Kidney (tissue), 14 donors: ENCODE data around the gene ADGRV1. TPM values are rescaled to one million over a fixed set of nuclear protein-coding genes. Genes with fewer than 3 reads are reported as not detected.

Source experiments
- DNase-seq, 5 donors: peaks; one replicate each; pipeline ENCODE4 v3.0.0-alpha.2; 2013 to 2020
- FAIRE-seq: peaks from 2 replicates; lab custom pipeline; 2012; peaks lifted over from hg19 to GRCh38; lab: Jason Lieb, UNC
- H3K27ac ChIP-seq, 2 donors: one replicate each; pipeline ENCODE4 v1.7.0; 2013; ENCODE audit warnings: low read depth in 2 of 2, low read length in 2 of 2, inconsistent platforms in 1 of 2
- H3K27me3 ChIP-seq: one replicate; pipeline ENCODE4 v1.7.1; 2013; ENCODE audit warnings: low read length, inconsistent platforms; ENCODE audit not compliant: control insufficient read depth, insufficient read depth
- H3K36me3 ChIP-seq, 3 donors: one replicate each; pipeline versions ENCODE4 v1.7.0 to v1.7.1; 2013; ENCODE audit warnings: low read length in 3 of 3, control low read depth in 1 of 3, inconsistent platforms in 1 of 3; ENCODE audit not compliant: insufficient read depth in 3 of 3, control insufficient read depth in 2 of 3
- H3K4me1 ChIP-seq, 3 donors: one replicate each; pipeline versions ENCODE4 v1.7.0 to v1.7.1; 2013; ENCODE audit warnings: low read length in 3 of 3, inconsistent platforms in 1 of 3, low read depth in 1 of 3; ENCODE audit not compliant: control insufficient read depth in 2 of 3, insufficient read depth in 2 of 3
- H3K4me3 ChIP-seq, 3 donors: one replicate each; pipeline versions ENCODE4 v1.7.0 to v1.8.1; 2013; ENCODE audit warnings: low read length in 3 of 3, control low read depth in 1 of 3, inconsistent platforms in 1 of 3
- H3K9ac ChIP-seq, 3 donors: one replicate each; pipeline versions ENCODE4 v1.7.0 to v1.7.1; 2013; ENCODE audit warnings: low read length in 3 of 3, control low read depth in 1 of 3, inconsistent platforms in 1 of 3
- H3K9me3 ChIP-seq, 3 donors: one replicate each; pipeline versions ENCODE4 v1.7.0 to v1.7.1; 2013; ENCODE audit warnings: low read length in 3 of 3, control low read depth in 1 of 3, inconsistent platforms in 1 of 3; ENCODE audit not compliant: control insufficient read depth in 2 of 3, insufficient read depth in 1 of 3
- CTCF ChIP-seq: IDR thresholded peaks from 3 replicates; pipeline ENCODE4 v1.5.1; 2012; ENCODE audit warnings: mild to moderate bottlenecking, moderate library complexity, borderline replicate concordance; ENCODE audit not compliant: insufficient read depth; ENCODE audit errors: extremely low read depth
- intact Hi-C: fragments of 100-400 bp; cut with DNase I; formaldehyde crosslinking; loops from one replicate; pipeline ENCODE4 v1.11.1; 2022
- polyA plus RNA-seq: library from polyadenylated mRNA; stranded (reverse); fragments of 350-450 nt; fragmentation: Illumina TruSeq; extraction: RNeasy Lipid Tissue Mini Kit (QIAGEN cat#74804); gene quantifications from one replicate; pipeline ENCODE4 v1.2.3, GENCODE V29; 2014; ENCODE audit warnings: low read depth, low replicate concordance; ENCODE audit not compliant: insufficient read depth
- total RNA-seq: library from RNA; stranded (reverse); fragmentation: NEBNext Ultra II Directional; extraction: Animal tissue kit (Norgen Biotek cat#: 25700); gene quantifications from one replicate; pipeline ENCODE4 v1.2.1, GENCODE V29; 2021
- donor health status: control.
- donor health status: control.
- donor health status: control.
- donor health status: control.
- donor health status: control.
- donor health status: DM: yes; HTN: yes; CAD: no.
- donor health status: Normal renal cell carcinoma (clear cell type).

Gene ADGRV1
- total and polyA plus RNA-seq, 2 donors from 2014 or later, result 7.0 to 7.3 TPM

DNA sequence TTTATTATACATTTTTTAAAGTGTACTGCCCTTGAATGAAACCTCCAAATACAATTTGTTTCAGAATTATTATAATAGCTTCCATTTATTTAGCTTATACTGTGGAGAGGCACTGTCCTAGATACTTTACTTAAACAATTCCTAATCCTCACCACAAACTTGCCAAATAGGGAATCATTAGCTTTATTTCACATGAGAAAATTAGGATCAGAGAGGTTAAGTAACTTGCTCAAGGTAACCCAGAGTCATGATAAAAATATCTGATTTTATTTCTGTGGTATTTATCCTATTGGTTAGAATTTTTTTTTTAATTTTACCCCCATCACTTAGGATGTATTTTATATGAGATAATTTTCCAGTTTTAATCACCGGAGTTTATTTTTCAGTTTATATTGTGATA, 78.4 kb downstream of the ADGRV1 start:
- Histone ChIP-seq H3K4me1 (no peaks in the 10 kb centered on the region), H3K4me3 (no peak overlapping the region), H3K27me3 (no peaks in the 10 kb centered on the region), H3K9ac (no peak overlapping the region), H3K27ac (no peak overlapping the region), H3K36me3 (no peaks in the 10 kb centered on the region), H3K9me3 (no peaks in the 10 kb centered on the region)
- TF ChIP-seq CTCF, result no peak
- FAIRE-seq (no peak), DNase-seq (no peak)
- intact Hi-C loops, result no loop called here

DNA sequence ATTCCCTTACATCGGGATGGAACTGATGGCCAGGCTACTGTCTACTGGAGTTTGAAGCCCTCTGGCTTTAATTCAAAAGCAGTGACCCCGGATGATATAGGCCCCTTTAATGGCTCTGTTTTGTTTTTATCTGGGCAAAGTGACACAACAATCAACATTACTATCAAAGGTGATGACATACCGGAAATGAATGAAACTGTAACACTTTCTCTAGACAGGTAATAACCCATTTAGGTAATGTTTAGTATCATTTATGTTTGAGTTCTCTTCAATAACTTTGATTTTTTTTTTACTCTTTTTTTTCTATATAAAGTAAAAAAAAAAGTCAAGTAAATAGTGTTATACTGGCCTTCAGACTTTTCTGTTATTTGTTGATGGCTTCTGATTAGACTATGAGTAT, 79.1 kb downstream of the ADGRV1 start:
- Histone ChIP-seq H3K4me1 (no peaks in the 10 kb centered on the region), H3K27me3 (no peaks in the 10 kb centered on the region), H3K9ac (no peak overlapping the region), H3K9me3 (no peaks in the 10 kb centered on the region), H3K4me3 (no peak overlapping the region), H3K27ac (no peak overlapping the region), H3K36me3 (no peaks in the 10 kb centered on the region)
- no peak for TF ChIP-seq CTCF
- intact Hi-C loops, result no loop called here
- no peak for DNase-seq
- FAIRE-seq, result peak; percentile 60

DNA sequence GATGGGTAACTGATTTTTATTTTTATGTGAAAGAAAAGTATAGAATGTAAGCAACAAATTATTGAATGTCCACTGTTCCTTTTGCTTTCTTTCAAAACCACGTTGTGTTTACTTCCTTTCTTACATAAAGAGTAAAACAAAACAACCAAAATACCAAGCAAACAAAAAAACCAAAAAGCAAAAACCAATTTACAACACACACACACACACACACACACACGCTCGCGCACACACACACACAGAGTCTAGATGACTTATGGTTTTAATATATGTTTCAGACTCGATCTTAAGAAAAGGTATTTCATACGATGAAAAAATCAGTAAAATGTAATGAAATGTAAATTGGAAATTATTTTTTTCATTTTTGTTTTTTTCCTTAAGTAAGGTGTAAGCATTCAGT, 80.3 kb downstream of the ADGRV1 start:
- TF ChIP-seq CTCF, result no peak
- Histone ChIP-seq H3K36me3 (no peaks in the 10 kb centered on the region), H3K27ac (no peak overlapping the region), H3K4me3 (no peak overlapping the region), H3K4me1 (no peaks in the 10 kb centered on the region), H3K9me3 (no peaks in the 10 kb centered on the region), H3K9ac (no peak overlapping the region), H3K27me3 (no peaks in the 10 kb centered on the region)
- FAIRE-seq, result no peak
- intact Hi-C loops, result no loop called here
- DNase-seq, result no peak

GRCh38 chr5:90640484-90641059, 82.0 kb downstream of the ADGRV1 start:
- TF ChIP-seq CTCF, result no peak
- H3K4me3 ChIP-seq, result no peak overlapping the region
- H3K4me1 ChIP-seq, result no peaks in the 10 kb centered on the region
- intact Hi-C loops, result no loop called here
- no peak for FAIRE-seq
- H3K36me3 ChIP-seq, result no peaks in the 10 kb centered on the region
- H3K9me3 ChIP-seq, result no peaks in the 10 kb centered on the region
- H3K27me3 ChIP-seq, result no peaks in the 10 kb centered on the region
- no peak overlapping the region for H3K27ac ChIP-seq
- H3K9ac ChIP-seq, result no peak overlapping the region
- DNase-seq, result no peak
